Neural cell (in vitro differentiated cells): Measurements from ENCODE around the gene PPP3CA. TPM values are rescaled to one million over a fixed set of nuclear protein-coding genes. Genes with fewer than 3 reads are reported as not detected.

Source experiments
- H2AFZ ChIP-seq: fragments of 200-600, 300-800 bp; sonication (generic), shearing (Covaris generic); 2 replicates; pipeline ENCODE4 v1.6.0; 2014; ENCODE audit warnings: low read depth, mild to moderate bottlenecking, antibody characterized with exemption, low read length, moderate library complexity
- H3F3A ChIP-seq: fragments of 200-600 bp; shearing (Covaris generic); 2 replicates; pipeline ENCODE4 v1.6.1; 2016; ENCODE audit warnings: mild to moderate bottlenecking, moderate library complexity, mixed read lengths, antibody characterized with exemption, low read length; ENCODE audit not compliant: insufficient read depth, poor library complexity, severe bottlenecking
- H3K27ac ChIP-seq: fragments of 200-600, 300-800 bp; sonication (generic), shearing (Covaris generic); 2 replicates; pipeline ENCODE4 v1.5.1; 2014; ENCODE audit warnings: mild to moderate bottlenecking, low read length, moderate library complexity
- H3K27me3 ChIP-seq: fragments of 300-800, 200-600 bp; sonication (generic), shearing (Covaris generic); 2 replicates; pipeline ENCODE4 v1.6.0; 2014; ENCODE audit warnings: mild to moderate bottlenecking, low read depth, low read length, moderate library complexity; ENCODE audit not compliant: insufficient read depth
- H3K36me3 ChIP-seq: fragments of 300-800, 200-600 bp; sonication (generic), shearing (Covaris generic); 2 replicates; pipeline ENCODE4 v1.5.1; 2014; ENCODE audit warnings: mild to moderate bottlenecking, antibody characterized with exemption, low read length, moderate library complexity; ENCODE audit not compliant: insufficient read depth
- H3K4me2 ChIP-seq: fragments of 300-800, 200-600 bp; sonication (generic), shearing (Covaris generic); 2 replicates; pipeline ENCODE4 v1.6.0; 2014; ENCODE audit warnings: mild to moderate bottlenecking, low read length
- H3K4me3 ChIP-seq: fragments of 300-800, 200-600 bp; sonication (generic), shearing (Covaris generic); 2 replicates; pipeline ENCODE4 v1.5.1; 2014; ENCODE audit warnings: mild to moderate bottlenecking, low read length, moderate library complexity
- H3K79me2 ChIP-seq: fragments of 200-600 bp; shearing (Covaris generic); replicated peaks from 2 replicates; pipeline ENCODE4 v1.6.0; 2014; ENCODE audit warnings: mild to moderate bottlenecking, low read length, moderate library complexity; ENCODE audit not compliant: insufficient read depth
- H3K9ac ChIP-seq: fragments of 300-800, 200-600 bp; sonication (generic), shearing (Covaris generic); 2 replicates; pipeline ENCODE4 v1.6.1; 2016; ENCODE audit warnings: mild to moderate bottlenecking, low read length, mixed read lengths
- H3K9me2 ChIP-seq: fragments of 200-600 bp; shearing (Covaris generic); 2 replicates; pipeline ENCODE4 v1.6.1; 2016; ENCODE audit warnings: mild to moderate bottlenecking, low read length, mixed read lengths; ENCODE audit not compliant: insufficient read depth
- H3K9me3 ChIP-seq: fragments of 200-600, 300-800 bp; sonication (generic), shearing (Covaris generic); 2 replicates; pipeline ENCODE4 v1.6.1; 2016; ENCODE audit warnings: mild to moderate bottlenecking, mixed run types, low read length, moderate library complexity, mixed read lengths
- H4K20me1 ChIP-seq: fragments of 200-600 bp; shearing (Covaris generic); 2 replicates; pipeline ENCODE4 v1.6.1; 2016; ENCODE audit warnings: mild to moderate bottlenecking, mixed run types; ENCODE audit not compliant: insufficient read depth
- CTCF ChIP-seq: fragments of 450-650 bp; IDR thresholded peaks from 2 replicates; pipeline ENCODE4 v1.5.1; 2014; ENCODE audit warnings: antibody characterized with exemption, mild to moderate bottlenecking, moderate library complexity; ENCODE audit not compliant: poor library complexity, severe bottlenecking
- EP300 ChIP-seq: fragments of 450-650 bp; conservative IDR thresholded peaks from 2 replicates; pipeline ENCODE4 v1.6.1; 2014; ENCODE audit warnings: antibody characterized with exemption, mild to moderate bottlenecking, moderate library complexity; ENCODE audit not compliant: poor library complexity, severe bottlenecking
- EZH2 ChIP-seq: fragments of 200-600, 300-800 bp; shearing (Covaris generic), sonication (generic); IDR thresholded peaks from 2 replicates; pipeline ENCODE4 v1.6.1; 2014; ENCODE audit warnings: antibody characterized with exemption, low read length, borderline replicate concordance, mild to moderate bottlenecking; ENCODE audit not compliant: insufficient read depth, poor library complexity, severe bottlenecking
- MXI1 ChIP-seq: fragments of 450-650 bp; conservative IDR thresholded peaks from 2 replicates; pipeline ENCODE4 v1.6.1; 2014; ENCODE audit warnings: antibody characterized with exemption, mild to moderate bottlenecking; ENCODE audit not compliant: poor library complexity, severe bottlenecking
- POLR2AphosphoS5 ChIP-seq: IDR thresholded peaks from 2 replicates; pipeline ENCODE4 v1.6.1; 2012
- RAD21 ChIP-seq: fragments of 450-650 bp; conservative IDR thresholded peaks from 2 replicates; pipeline ENCODE4 v1.6.1; 2014; ENCODE audit warnings: antibody characterized with exemption, mild to moderate bottlenecking, moderate library complexity
- REST ChIP-seq: IDR thresholded peaks from 2 replicates; pipeline ENCODE4 v1.6.1; 2012; ENCODE audit warnings: borderline replicate concordance
- SMC3 ChIP-seq: fragments of 450-650 bp; conservative IDR thresholded peaks from 2 replicates; pipeline ENCODE4 v1.6.1; 2014; ENCODE audit warnings: antibody characterized with exemption, mild to moderate bottlenecking, moderate library complexity; ENCODE audit not compliant: poor library complexity
- TAF1 ChIP-seq: IDR thresholded peaks from 2 replicates; pipeline ENCODE4 v1.6.1; 2012; ENCODE audit warnings: low read depth
- polyA plus RNA-seq: library from polyadenylated mRNA; depleted of rRNA; stranded (reverse); fragments of >200 nt; gene quantifications from 2 replicates; pipeline ENCODE4 v1.2.3, GENCODE V29; 2014

PPP3CA gene
- polyA plus RNA-seq, 1 donor from 2014 or later, result 78.2 TPM

- Histone ChIP-seq H4K20me1 (no peaks in the 10 kb centered on the region), H3K9ac (no peak overlapping the region), H3K27me3 (no peaks in the 10 kb centered on the region), H3K27ac (no peak overlapping the region), H3F3A (no peaks in the 10 kb centered on the region), H3K4me3 (no peak overlapping the region), H2AFZ (no peak overlapping the region), H3K36me3 (no peaks in the 10 kb centered on the region), H3K9me2 (no peaks in the 10 kb centered on the region), H3K4me2 (no peak overlapping the region), H3K79me2 (no peaks in the 10 kb centered on the region), H3K9me3 (no peaks in the 10 kb centered on the region)
- no peak for TF ChIP-seq MXI1
- no peak for TF ChIP-seq TAF1
- no peak for TF ChIP-seq CTCF
- no peak for TF ChIP-seq POLR2AphosphoS5
- no peak for TF ChIP-seq EZH2
- TF ChIP-seq SMC3, result no peak
- no peak for TF ChIP-seq REST
- no peak for TF ChIP-seq RAD21
- TF ChIP-seq EP300, result no peak
Observed at GRCh38 chr4:101118617-101119016, 228.7 kb downstream of the PPP3CA start.

- Histone ChIP-seq H3K4me2 (no peak overlapping the region), H3K79me2 (no peaks in the 10 kb centered on the region), H3K27me3 (no peaks in the 10 kb centered on the region), H3K36me3 (no peaks in the 10 kb centered on the region), H4K20me1 (no peaks in the 10 kb centered on the region), H2AFZ (no peak overlapping the region), H3K4me3 (no peak overlapping the region), H3K27ac (no peak overlapping the region), H3K9me3 (no peaks in the 10 kb centered on the region), H3K9me2 (no peaks in the 10 kb centered on the region), H3K9ac (no peak overlapping the region), H3F3A (no peaks in the 10 kb centered on the region)
- no peak for TF ChIP-seq MXI1
- no peak for TF ChIP-seq CTCF
- TF ChIP-seq REST, result no peak
- TF ChIP-seq POLR2AphosphoS5, result no peak
- no peak for TF ChIP-seq EP300
- TF ChIP-seq EZH2, result no peak
- no peak for TF ChIP-seq SMC3
- TF ChIP-seq RAD21, result no peak
- TF ChIP-seq TAF1, result no peak
Observed at GRCh38 chr4:101115887-101116286, 231.4 kb downstream of the PPP3CA start.
